Keratinocyte (primary cell): ENCODE measurements around the gene NBPF11. TPM values are rescaled to one million over a fixed set of nuclear protein-coding genes. Genes with fewer than 3 reads are reported as not detected.
"Not testable (repeated sequence)": the region's sequence is repeated elsewhere in the genome, so short reads cannot be mapped to it uniquely, and the experiment has no call there.

Experiments used
- DNase-seq: peaks from one replicate; pipeline ENCODE4 v3.0.0-alpha.2; 2011; ENCODE audit warnings: low read depth, missing footprints, low spot score
- FAIRE-seq: peaks from 2 replicates; lab custom pipeline; 2011; peaks lifted over from hg19 to GRCh38; lab: Jason Lieb, UNC
- H2AFZ ChIP-seq: 2 replicates; pipeline ENCODE4 v1.6.0; 2012; ENCODE audit warnings: low read length, control low read depth, inconsistent platforms; ENCODE audit not compliant: control insufficient read depth
- H3K27ac ChIP-seq: 2 replicates; pipeline ENCODE4 v1.5.1; 2011; ENCODE audit warnings: low read length; ENCODE audit not compliant: control insufficient read depth, insufficient read depth
- H3K27me3 ChIP-seq: 3 replicates; pipeline ENCODE4 v1.6.0; 2011; ENCODE audit warnings: low read length; ENCODE audit not compliant: control insufficient read depth, insufficient read depth; ENCODE audit errors: extremely low read depth
- H3K36me3 ChIP-seq, 2 experiments: 2 replicates in 1 of 2; 3 replicates in 1 of 2; pipeline ENCODE4 v1.5.1; 2011; ENCODE audit warnings: low read length in 2 of 2, mild to moderate bottlenecking in 1 of 2; ENCODE audit not compliant: control insufficient read depth in 2 of 2, insufficient read depth in 2 of 2; ENCODE audit errors: extremely low read depth in 1 of 2
- H3K4me1 ChIP-seq: 3 replicates; pipeline ENCODE4 v1.5.1; 2011; ENCODE audit warnings: low read length; ENCODE audit not compliant: control insufficient read depth, insufficient read depth; ENCODE audit errors: extremely low read depth
- H3K4me2 ChIP-seq: 3 replicates; pipeline ENCODE4 v1.6.0; 2011; ENCODE audit warnings: low read depth, low read length; ENCODE audit not compliant: control insufficient read depth, insufficient read depth; ENCODE audit errors: extremely low read depth
- H3K4me3 ChIP-seq, 3 experiments: fragments of 200-600 bp in 1 of 3; sonication (generic) in 1 of 3; 2 replicates in 2 of 3; 3 replicates in 1 of 3; pipeline ENCODE4 v1.5.1; 2011 to 2016; ENCODE audit warnings: low read length in 3 of 3, mild to moderate bottlenecking in 3 of 3, control low read depth in 2 of 3, inconsistent platforms in 1 of 3, low read depth in 1 of 3, mixed read lengths in 1 of 3, mixed run types in 1 of 3, moderate library complexity in 1 of 3; ENCODE audit not compliant: control insufficient read depth in 2 of 3, insufficient read depth in 2 of 3; ENCODE audit errors: extremely low read depth in 1 of 3
- H3K79me2 ChIP-seq: 2 replicates; pipeline ENCODE4 v1.6.0; 2012; ENCODE audit warnings: low read length; ENCODE audit not compliant: control insufficient read depth, insufficient read depth
- H3K9ac ChIP-seq: 3 replicates; pipeline ENCODE4 v1.6.0; 2011; ENCODE audit warnings: low read length; ENCODE audit not compliant: control insufficient read depth, insufficient read depth; ENCODE audit errors: extremely low read depth
- H3K9me1 ChIP-seq: 3 replicates; pipeline ENCODE4 v1.6.0; 2011; ENCODE audit warnings: low read length; ENCODE audit not compliant: control insufficient read depth, insufficient read depth; ENCODE audit errors: extremely low read depth
- H3K9me3 ChIP-seq: 2 replicates; pipeline ENCODE4 v1.5.1; 2012; ENCODE audit warnings: low read depth, low read length; ENCODE audit not compliant: control insufficient read depth
- H4K20me1 ChIP-seq: 3 replicates; pipeline ENCODE4 v1.6.0; 2011; ENCODE audit warnings: low read length; ENCODE audit not compliant: control insufficient read depth, insufficient read depth; ENCODE audit errors: extremely low read depth
- dilution Hi-C: fragments of 300-500 bp; cut with MboI; formaldehyde crosslinking; loops from one replicate; pipeline ENCODE4 v1.7.0; 2020; ENCODE audit warnings: low sequenced_read_pairs; ENCODE audit not compliant: extremely low pct_ligation_motif_present
- polyA plus RNA-seq, 5 experiments: library from polyadenylated mRNA; depleted of rRNA in 3 of 5; stranded (reverse) in 3 of 5; stranded (forward) in 1 of 5; unstranded in 1 of 5; fragments of >200 nt; gene quantifications; 1 replicate in 1 of 5; 2 replicates in 3 of 5; 3 replicates in 1 of 5; pipeline versions ENCODE4 v1.2.1 to v1.2.3, GENCODE V29; 2011 to 2012; ENCODE audit warnings: missing spikeins in 2 of 5, low read depth in 1 of 5, low replicate concordance in 1 of 5

Gene NBPF11
- polyA plus RNA-seq, 1 donor (not counting 4 experiments of a cell fraction or from before 2014, with no cell fraction given), result 8.4 TPM

GRCh38 chr1:148073392-148073791 lies 78.7 kb downstream of the NBPF11 start:
- FAIRE-seq, DNase-seq, H2AFZ ChIP-seq, H3K4me1 ChIP-seq, H3K36me3 ChIP-seq, H3K4me2 ChIP-seq, H3K27ac ChIP-seq, H4K20me1 ChIP-seq, H3K9me1 ChIP-seq, H3K4me3 ChIP-seq, H3K9ac ChIP-seq, H3K79me2 ChIP-seq, dilution Hi-C loops, H3K27me3 ChIP-seq, H3K9me3 ChIP-seq: not testable (repeated sequence)

- dilution Hi-C loops, FAIRE-seq: not testable (repeated sequence)
These were observed 83.5 kb downstream of the NBPF11 start for GRCh38 chr1:148068606-148069005.

GRCh38 chr1:148068201-148068600 lies 83.9 kb downstream of the NBPF11 start:
- H3K27ac ChIP-seq, dilution Hi-C loops, DNase-seq, H3K4me3 ChIP-seq, H3K4me1 ChIP-seq, H3K9me1 ChIP-seq, H2AFZ ChIP-seq, H3K4me2 ChIP-seq, H3K79me2 ChIP-seq, H3K9me3 ChIP-seq, FAIRE-seq, H4K20me1 ChIP-seq, H3K27me3 ChIP-seq, H3K36me3 ChIP-seq, H3K9ac ChIP-seq: not testable (repeated sequence)

More at GRCh38 chr1:148068606-148069005, 83.5 kb downstream of the NBPF11 start:
- DNase-seq, H3K4me2 ChIP-seq, H3K79me2 ChIP-seq, H3K27me3 ChIP-seq, H3K4me1 ChIP-seq, H3K36me3 ChIP-seq, H2AFZ ChIP-seq, H3K4me3 ChIP-seq, H3K27ac ChIP-seq, H3K9ac ChIP-seq, H3K9me1 ChIP-seq, H4K20me1 ChIP-seq, H3K9me3 ChIP-seq: not testable (repeated sequence)

GRCh38 chr1:148060294-148060701 lies 91.8 kb downstream of the NBPF11 start:
- H3K4me2 ChIP-seq, H3K27me3 ChIP-seq, H3K9me1 ChIP-seq, H3K4me3 ChIP-seq, DNase-seq, H3K9ac ChIP-seq, FAIRE-seq, H3K4me1 ChIP-seq, H3K79me2 ChIP-seq, H3K36me3 ChIP-seq, H2AFZ ChIP-seq, H4K20me1 ChIP-seq, H3K27ac ChIP-seq, H3K9me3 ChIP-seq, dilution Hi-C loops: not testable (repeated sequence)

GRCh38 chr1:148057384-148057783 lies 94.7 kb downstream of the NBPF11 start:
- H3K4me2 ChIP-seq, H2AFZ ChIP-seq, H3K9me3 ChIP-seq, dilution Hi-C loops, H3K79me2 ChIP-seq, H4K20me1 ChIP-seq, DNase-seq, H3K27me3 ChIP-seq, H3K9me1 ChIP-seq, H3K4me3 ChIP-seq, H3K36me3 ChIP-seq, H3K9ac ChIP-seq, H3K4me1 ChIP-seq, H3K27ac ChIP-seq: not testable (repeated sequence)
- peak; percentile 26 for FAIRE-seq
